Fibroblast of lung (primary cell): Measurements from ENCODE around the gene NRROS. TPM values are rescaled to one million over a fixed set of nuclear protein-coding genes. Genes with fewer than 3 reads are reported as not detected.
"Not testable (repeated sequence)": the region's sequence is repeated elsewhere in the genome, so short reads cannot be mapped to it uniquely, and the experiment has no call there.

Source experiments
- DNase-seq, 2 donors: peaks; one replicate each; pipeline versions ENCODE4 v3.0.0 to v3.0.0-alpha.2; 2010; ENCODE audit warnings: low read depth in 2 of 2
- H2AFZ ChIP-seq: 2 replicates; pipeline ENCODE4 v1.5.1; 2012; ENCODE audit warnings: low read length, control low read depth, inconsistent platforms
- H3K27ac ChIP-seq: 2 replicates; pipeline ENCODE4 v1.5.1; 2011; ENCODE audit warnings: low read length, control low read depth; ENCODE audit not compliant: insufficient read depth
- H3K27me3 ChIP-seq: 2 replicates; pipeline ENCODE4 v1.5.1; 2011; ENCODE audit warnings: mild to moderate bottlenecking, low read length; ENCODE audit not compliant: control insufficient read depth, insufficient read depth
- H3K36me3 ChIP-seq: 2 replicates; pipeline ENCODE4 v1.5.1; 2011; ENCODE audit warnings: low read length; ENCODE audit not compliant: control insufficient read depth, insufficient read depth
- H3K4me1 ChIP-seq: 2 replicates; pipeline ENCODE4 v1.5.1; 2011; ENCODE audit warnings: low read length; ENCODE audit not compliant: control insufficient read depth, insufficient read depth; ENCODE audit errors: extremely low read depth
- H3K4me2 ChIP-seq: 2 replicates; pipeline ENCODE4 v1.5.1; 2011; ENCODE audit warnings: low read length, control low read depth; ENCODE audit not compliant: insufficient read depth; ENCODE audit errors: extremely low read depth
- H3K4me3 ChIP-seq, 4 experiments: fragments of 200-600 bp in 1 of 4; sonication (generic) in 1 of 4; replicated peaks in 1 of 4; 2 replicates each; pipeline ENCODE4 v1.5.1; 2011 to 2016; ENCODE audit warnings: low read length in 4 of 4, low read depth in 3 of 4, mild to moderate bottlenecking in 3 of 4, control low read depth in 2 of 4, inconsistent platforms in 1 of 4, mixed read lengths in 1 of 4; ENCODE audit not compliant: insufficient read depth in 1 of 4; ENCODE audit errors: control extremely low read depth in 1 of 4
- H3K79me2 ChIP-seq: 2 replicates; pipeline ENCODE4 v1.5.1; 2012; ENCODE audit warnings: mild to moderate bottlenecking, low read length, inconsistent platforms; ENCODE audit not compliant: control insufficient read depth, insufficient read depth
- H3K9ac ChIP-seq: 2 replicates; pipeline ENCODE4 v1.5.1; 2011; ENCODE audit warnings: mild to moderate bottlenecking, low read length, control low read depth; ENCODE audit not compliant: insufficient read depth
- H3K9me3 ChIP-seq: 2 replicates; pipeline ENCODE4 v1.5.1; 2012; ENCODE audit warnings: low read depth, low read length; ENCODE audit not compliant: control insufficient read depth, insufficient read depth
- H4K20me1 ChIP-seq: 2 replicates; pipeline ENCODE4 v1.5.1; 2011; ENCODE audit warnings: low read length; ENCODE audit not compliant: control insufficient read depth, insufficient read depth; ENCODE audit errors: extremely low read depth
- EZH2 ChIP-seq: IDR thresholded peaks from 2 replicates; pipeline ENCODE4 v1.5.1; 2012; ENCODE audit warnings: low read length, control low read depth, mild to moderate bottlenecking; ENCODE audit errors: missing control alignments
- polyA plus RNA-seq, 2 donors: library from polyadenylated mRNA; depleted of rRNA in 1 of 2; stranded (reverse) in 1 of 2; unstranded in 1 of 2; fragments of >200 nt; gene quantifications; 2 replicates each; pipeline ENCODE4 v1.2.1, GENCODE V29; 2011 to 2012; ENCODE audit warnings: missing spikeins in 1 of 2
- total RNA-seq: library from RNA; depleted of rRNA; stranded (reverse); fragments of >200 nt; gene quantifications from 2 replicates; pipeline ENCODE4 v1.2.1, GENCODE V29; 2014
- TF ChIP-seq, protein P1 (sequence below), 2 donors: IDR thresholded peaks in 1 of 2; conservative IDR thresholded peaks in 1 of 2; 1 replicate in 1 of 2; 2 replicates in 1 of 2; pipeline ENCODE4 v1.5.1; 2011 to 2012; ENCODE audit warnings: low read length in 2 of 2, control low read depth in 1 of 2, inconsistent platforms in 1 of 2, low read depth in 1 of 2, mild to moderate bottlenecking in 1 of 2

The NRROS gene
- total and polyA plus RNA-seq, 2 donors (not counting 1 experiment from before 2014, with no cell fraction given) = 0.08 to 0.33 TPM

DNA sequence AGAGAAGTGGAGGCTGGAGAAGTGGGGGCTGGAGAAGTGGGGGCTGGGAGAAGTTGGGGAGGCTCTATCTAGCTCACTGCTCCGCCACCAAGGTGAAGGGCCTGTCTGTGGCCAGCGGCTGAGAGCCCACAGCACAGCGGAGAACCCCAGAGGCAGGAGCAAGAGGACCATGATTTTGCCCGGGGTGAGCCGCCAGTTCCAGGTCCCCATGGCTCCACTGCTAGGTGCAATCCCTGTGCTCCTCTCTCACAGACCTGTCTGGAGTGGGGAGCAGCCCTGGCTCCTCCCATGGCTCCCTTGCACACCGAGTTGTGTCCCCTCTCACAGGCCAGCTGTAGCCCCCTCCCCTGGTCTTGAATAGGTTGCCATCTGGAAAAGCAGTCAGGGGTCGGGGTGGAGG is 4.7 kb upstream of the NRROS start:
- peaks cover 3% of the 10 kb centered on the region for H3K27me3 ChIP-seq
- no peak overlapping the region for H3K9ac ChIP-seq
- peaks cover 2% of the 10 kb centered on the region for H3K4me1 ChIP-seq
- H2AFZ ChIP-seq = no peak overlapping the region
- no peaks in the 10 kb centered on the region for H3K79me2 ChIP-seq
- H3K36me3 ChIP-seq = no peaks in the 10 kb centered on the region
- no peaks in the 10 kb centered on the region for H4K20me1 ChIP-seq
- no peak overlapping the region for H3K4me2 ChIP-seq
- no peaks in the 10 kb centered on the region for H3K9me3 ChIP-seq
- DNase-seq = no peak
- H3K27ac ChIP-seq = no peak overlapping the region
- TF ChIP-seq, protein P1, sequence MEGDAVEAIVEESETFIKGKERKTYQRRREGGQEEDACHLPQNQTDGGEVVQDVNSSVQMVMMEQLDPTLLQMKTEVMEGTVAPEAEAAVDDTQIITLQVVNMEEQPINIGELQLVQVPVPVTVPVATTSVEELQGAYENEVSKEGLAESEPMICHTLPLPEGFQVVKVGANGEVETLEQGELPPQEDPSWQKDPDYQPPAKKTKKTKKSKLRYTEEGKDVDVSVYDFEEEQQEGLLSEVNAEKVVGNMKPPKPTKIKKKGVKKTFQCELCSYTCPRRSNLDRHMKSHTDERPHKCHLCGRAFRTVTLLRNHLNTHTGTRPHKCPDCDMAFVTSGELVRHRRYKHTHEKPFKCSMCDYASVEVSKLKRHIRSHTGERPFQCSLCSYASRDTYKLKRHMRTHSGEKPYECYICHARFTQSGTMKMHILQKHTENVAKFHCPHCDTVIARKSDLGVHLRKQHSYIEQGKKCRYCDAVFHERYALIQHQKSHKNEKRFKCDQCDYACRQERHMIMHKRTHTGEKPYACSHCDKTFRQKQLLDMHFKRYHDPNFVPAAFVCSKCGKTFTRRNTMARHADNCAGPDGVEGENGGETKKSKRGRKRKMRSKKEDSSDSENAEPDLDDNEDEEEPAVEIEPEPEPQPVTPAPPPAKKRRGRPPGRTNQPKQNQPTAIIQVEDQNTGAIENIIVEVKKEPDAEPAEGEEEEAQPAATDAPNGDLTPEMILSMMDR (conservative IDR thresholded peaks at IDR 0.05 in 1 of 2, IDR thresholded peaks at IDR 0.05 in 1 of 2; ENCODE audit: low read depth in 1 of 2, low read length in 2 of 2) = no peak
- TF ChIP-seq EZH2 = no peak
- no peak overlapping the region for H3K4me3 ChIP-seq

DNA sequence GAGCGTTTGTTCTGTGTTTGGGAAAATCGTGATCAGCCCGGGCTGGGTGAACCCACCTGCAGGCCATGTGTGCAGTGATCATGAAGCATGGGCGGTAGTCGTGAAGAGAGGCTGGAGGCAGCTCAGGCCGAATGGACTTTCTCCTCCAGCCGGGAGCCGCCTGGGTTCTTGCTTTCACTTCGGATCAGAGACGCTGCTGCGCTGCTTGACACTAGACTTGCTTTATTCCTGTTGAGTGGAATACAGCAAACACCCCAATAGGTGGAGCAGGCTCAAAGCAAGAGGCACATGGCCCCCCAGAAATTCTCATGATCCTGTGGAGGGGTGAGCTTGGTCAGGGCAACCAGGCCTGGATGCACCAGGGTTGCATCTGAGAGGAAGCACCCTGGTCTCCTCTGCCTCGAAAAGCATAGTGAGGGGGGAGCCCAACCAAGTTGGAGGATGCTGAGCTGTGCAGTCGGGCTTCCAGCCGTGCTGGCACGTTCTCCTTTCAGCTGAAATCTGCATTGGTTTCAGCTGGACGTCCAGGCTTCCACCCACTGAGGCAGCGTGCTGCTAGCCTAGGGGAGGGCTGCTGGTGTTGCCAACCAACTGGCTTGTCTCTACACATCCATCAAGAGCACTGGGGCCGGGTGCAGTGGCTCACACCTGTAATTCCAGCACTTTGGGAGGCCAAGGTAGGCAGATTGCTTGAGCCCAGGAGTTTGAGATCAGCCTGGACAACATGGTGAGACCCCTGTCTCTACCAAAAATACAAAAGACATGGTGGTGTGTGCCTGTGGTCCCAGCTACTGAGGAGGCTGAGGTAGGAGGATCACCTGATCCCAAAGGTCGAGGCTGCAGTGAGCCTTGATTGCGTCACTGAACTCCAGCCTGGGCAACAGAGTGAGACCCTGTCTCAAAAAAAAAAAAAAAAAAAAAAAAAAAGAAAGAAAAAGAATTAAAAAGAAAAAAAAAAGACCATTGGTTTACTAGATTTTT is 2.8 kb upstream of the NRROS start:
- no peaks in the 10 kb centered on the region for H3K9me3 ChIP-seq
- H3K4me2 ChIP-seq = no peak overlapping the region
- TF ChIP-seq EZH2 = no peak
- TF ChIP-seq, protein P1 (conservative IDR thresholded peaks at IDR 0.05 in 1 of 2, IDR thresholded peaks at IDR 0.05 in 1 of 2; ENCODE audit: low read depth in 1 of 2, low read length in 2 of 2) = no peak
- no peak overlapping the region for H3K9ac ChIP-seq
- H3K36me3 ChIP-seq = no peaks in the 10 kb centered on the region
- DNase-seq = no peak
- no peak overlapping the region for H3K4me3 ChIP-seq
- peaks cover 2% of the 10 kb centered on the region for H3K4me1 ChIP-seq
- no peaks in the 10 kb centered on the region for H4K20me1 ChIP-seq
- H2AFZ ChIP-seq = no peak overlapping the region
- peaks cover 3% of the 10 kb centered on the region for H3K27me3 ChIP-seq
- H3K79me2 ChIP-seq = no peaks in the 10 kb centered on the region
- no peak overlapping the region for H3K27ac ChIP-seq

DNA sequence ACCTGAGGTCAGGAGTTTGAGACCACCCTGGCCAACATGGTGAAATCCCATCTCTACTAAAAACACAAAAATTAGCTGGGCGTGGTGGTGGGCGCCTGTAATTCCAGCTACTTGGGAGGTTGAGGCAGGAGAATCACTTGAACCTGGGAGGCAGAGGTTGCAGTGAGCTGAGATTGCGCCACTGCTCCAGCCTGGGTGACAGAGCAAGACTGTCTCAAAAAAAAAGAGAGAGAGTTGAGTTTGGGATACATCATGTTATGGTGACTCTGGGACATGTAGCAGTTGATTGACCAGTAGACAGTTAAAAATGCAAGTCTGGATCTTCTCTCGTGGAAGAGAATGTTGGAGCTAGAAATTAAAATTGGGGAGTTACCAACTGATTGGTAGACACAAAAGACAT is 1.6 kb upstream of the NRROS start:
- H3K4me1 ChIP-seq, H3K9me3 ChIP-seq, H3K79me2 ChIP-seq, H4K20me1 ChIP-seq, DNase-seq, H3K27me3 ChIP-seq, H3K4me2 ChIP-seq, H3K36me3 ChIP-seq, H3K4me3 ChIP-seq, H3K27ac ChIP-seq, H2AFZ ChIP-seq, H3K9ac ChIP-seq: not testable (repeated sequence)
